Vagina (tissue), 2 donors: ENCODE measurements around the gene PRELID1.

Experiments used
- CTCF ChIP-seq, 3 experiments: fragments of 450-650 bp in 2 of 3; fragments of 200-600 bp in 1 of 3; sonication (generic) in 1 of 3; IDR thresholded peaks; one replicate each; pipeline ENCODE4 v1.5.1; 2017 to 2019; ENCODE audit warnings: antibody characterized with exemption in 3 of 3, mild to moderate bottlenecking in 2 of 3, moderate library complexity in 2 of 3
- POLR2A ChIP-seq, 2 donors: fragments of 450-650 bp; IDR thresholded peaks; one replicate each; pipeline ENCODE4 v1.6.1; 2017; ENCODE audit warnings: antibody characterized with exemption in 2 of 2, mild to moderate bottlenecking in 2 of 2, moderate library complexity in 2 of 2
- POLR2AphosphoS5 ChIP-seq, 2 donors: sonication (generic); formaldehyde crosslinking; IDR thresholded peaks; one replicate each; pipeline ENCODE4 v1.9.0; 2017; ENCODE audit warnings: antibody characterized with exemption in 2 of 2, mild to moderate bottlenecking in 2 of 2, low read depth in 1 of 2; ENCODE audit not compliant: insufficient read depth in 1 of 2

- TF ChIP-seq POLR2A (IDR thresholded peaks at IDR 0.05), result no peak
- TF ChIP-seq CTCF (IDR thresholded peaks at IDR 0.05), result no peak
- TF ChIP-seq POLR2AphosphoS5 (IDR thresholded peaks at IDR 0.05; ENCODE audit: insufficient read depth in 1 of 2, low read depth in 1 of 2), result no peak
These were observed 33.6 kb upstream of the PRELID1 start for GRCh38 chr5:177269976-177270375.
